GM19463 (cell line): ENCODE results near the gene MAP2K5.

Experiments
- ATAC-seq: cut with Tn5 transposase; IDR thresholded peaks from one replicate; pipeline ENCODE4 v1.9.1; 2021; ENCODE audit warnings: mild to moderate bottlenecking, moderate library complexity; ENCODE audit not compliant: unreplicated experiment

The MAP2K5 gene

DNA sequence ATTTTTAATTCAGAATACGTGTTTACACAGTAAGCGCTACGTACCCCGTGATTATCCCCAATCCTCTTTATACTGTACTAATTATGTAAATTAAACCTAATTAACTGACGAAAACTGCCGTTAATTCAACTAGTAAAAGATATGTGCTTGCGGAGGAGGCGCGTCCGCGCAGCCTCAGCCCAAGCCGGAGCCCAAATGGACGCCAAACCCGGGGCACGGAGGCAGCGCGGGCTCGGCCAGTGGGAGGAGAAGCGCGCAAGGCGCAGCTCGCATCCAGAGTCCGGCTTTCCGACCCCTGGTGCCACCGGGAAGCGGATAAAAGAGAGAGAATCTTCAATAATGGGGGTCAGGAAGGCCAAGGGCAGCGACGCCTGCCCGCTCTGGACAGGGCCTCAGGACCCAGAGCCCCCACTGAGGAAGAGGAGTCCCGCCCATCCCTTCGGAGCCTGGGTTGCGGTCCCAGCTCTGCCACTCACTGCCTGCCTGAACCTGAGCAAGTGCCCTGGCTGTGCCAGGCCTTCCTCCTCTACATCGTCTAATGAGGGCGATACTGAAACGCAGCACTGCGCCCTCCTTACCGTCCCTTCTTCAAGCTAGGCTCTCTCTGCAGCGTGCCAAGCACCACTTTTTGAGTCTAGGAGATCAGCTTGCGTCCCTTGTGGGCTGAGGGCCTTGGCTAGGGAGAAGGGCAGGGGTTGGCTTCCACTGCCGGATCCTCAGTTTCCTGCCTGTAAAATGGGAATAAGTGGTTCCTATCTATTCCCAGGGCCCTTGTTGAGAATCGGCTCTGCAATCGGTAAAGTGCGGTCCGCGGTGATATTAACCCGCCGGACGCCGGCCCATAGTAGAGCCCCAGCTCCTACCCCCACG lies 277.9 kb downstream of the MAP2K5 start:
- no peak for ATAC-seq

DNA sequence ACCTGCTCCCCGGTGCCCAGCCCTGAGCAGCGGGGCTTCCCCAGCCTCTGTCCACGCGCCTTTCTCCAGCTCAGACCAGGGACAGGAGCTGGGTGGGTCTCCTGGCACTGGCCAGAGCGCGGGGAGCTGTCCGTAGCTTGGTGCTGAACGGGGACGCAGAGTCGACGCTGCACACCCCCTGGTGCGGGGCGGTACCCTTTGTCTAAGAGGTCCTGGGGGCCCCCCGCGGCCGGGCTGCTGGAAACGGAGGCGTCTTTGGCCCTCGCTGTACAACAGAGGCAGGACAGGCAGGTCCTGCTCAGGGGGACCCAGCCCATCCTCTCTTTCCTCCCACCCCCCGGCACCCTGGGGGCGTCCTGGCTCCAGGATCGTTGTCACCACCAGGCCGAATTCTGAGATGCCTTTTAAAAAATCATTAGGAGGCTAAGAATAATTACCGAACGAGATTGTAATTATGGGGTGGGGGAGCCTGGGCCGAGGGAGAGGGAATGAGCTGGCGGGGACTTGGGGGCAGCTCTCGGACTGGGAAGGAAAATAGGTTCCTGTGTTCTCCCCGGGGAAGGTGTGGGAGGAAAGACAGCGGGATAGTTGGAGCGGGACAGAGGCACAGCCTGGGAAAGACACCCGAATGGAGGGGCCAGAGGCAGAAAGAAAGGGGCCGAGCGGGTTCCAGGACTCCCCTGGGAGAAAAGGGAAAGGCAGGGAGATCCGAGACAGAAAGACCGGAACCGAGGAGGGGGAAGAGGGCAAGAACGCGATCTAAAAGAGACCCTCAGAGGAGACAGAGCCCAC lies 278.7 kb downstream of the MAP2K5 start:
- ATAC-seq, result no peak

- ATAC-seq, result no peak
These were observed 279.4 kb downstream of the MAP2K5 start for GRCh38 chr15:67821784-67822440.

DNA sequence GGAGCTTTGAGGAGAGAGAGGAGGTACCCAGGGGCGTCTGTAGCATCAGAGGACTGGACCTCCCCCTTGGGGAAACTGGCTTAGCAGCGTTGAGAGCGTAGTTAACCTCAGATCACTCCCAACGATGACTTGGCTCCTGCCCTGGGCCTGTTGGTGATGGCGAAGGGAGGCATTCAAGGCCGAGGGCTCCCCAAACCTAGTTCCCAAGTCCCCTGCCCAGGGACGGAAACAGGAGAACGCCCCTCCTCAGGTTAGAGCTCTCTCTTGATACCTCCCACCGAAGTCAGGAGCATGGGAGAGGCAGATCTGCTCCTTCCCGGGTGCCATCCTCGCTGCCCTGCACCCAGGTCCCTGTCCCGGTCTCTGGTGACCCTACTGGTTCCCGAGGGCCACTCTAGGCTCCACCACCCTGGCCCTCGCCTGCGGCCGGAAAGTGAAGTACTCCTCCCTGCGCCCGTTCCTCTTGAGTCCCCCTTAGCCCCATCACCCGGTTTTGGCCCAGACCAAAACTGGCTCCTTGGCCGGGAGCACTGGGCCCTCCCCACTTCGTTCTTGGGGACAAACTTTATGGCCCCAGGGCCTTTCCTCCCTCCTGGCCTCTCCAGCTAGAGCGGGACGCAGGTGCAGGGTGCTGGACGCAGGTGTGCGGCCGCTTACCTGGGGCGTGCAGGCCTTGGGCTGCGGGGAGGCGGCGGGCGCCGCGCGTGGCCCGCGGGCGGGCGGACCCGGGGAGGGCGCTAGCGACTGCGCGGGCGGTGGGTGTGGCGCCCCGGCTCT lies 280.2 kb downstream of the MAP2K5 start:
- ATAC-seq, result no peak

DNA sequence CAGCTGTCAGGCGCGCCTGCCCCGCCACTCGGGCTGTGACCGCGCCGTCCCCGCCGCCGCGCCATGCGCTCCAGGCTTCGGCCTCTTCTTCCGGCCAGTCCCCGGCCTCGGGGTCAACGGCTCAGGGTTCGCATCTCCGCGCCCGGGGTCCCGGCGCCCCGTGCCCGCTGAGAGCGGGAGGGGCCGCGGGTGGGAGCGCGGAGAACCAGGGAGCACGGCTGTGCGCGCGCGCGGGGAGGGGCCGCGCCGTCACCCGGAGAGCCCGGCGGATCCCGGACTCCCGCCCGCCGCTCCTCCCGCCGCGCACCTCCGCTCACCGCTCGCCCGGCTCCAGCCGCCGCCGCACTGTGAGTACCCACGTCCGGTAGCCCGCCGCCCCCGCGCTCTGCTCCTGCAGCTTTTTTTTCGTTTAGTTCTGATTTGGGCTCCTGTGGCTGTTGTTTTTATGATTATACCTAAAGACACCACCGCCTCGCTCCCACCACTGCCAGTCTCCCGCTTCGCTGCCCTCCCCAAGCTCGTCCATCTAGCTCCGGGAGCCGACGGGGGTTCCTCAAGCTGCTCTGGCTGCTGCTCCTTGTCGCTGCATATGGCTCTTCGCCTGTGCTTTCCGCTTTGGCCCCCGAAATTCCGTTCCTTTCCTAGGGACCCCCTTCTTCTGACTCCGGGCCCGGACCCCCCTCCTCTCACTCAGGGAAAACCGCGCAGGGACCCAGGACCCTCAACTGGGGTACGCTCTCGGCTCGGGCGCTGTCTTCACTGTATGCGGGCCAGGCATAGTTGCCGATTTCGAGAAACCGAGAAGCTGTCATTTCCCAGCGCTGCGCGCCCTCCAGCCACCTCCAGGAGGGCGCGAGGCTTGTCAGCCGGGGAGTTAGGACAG lies 281.1 kb downstream of the MAP2K5 start:
- no peak for ATAC-seq

- no peak for ATAC-seq
These were observed 281.9 kb downstream of the MAP2K5 start for GRCh38 chr15:67824197-67824968.

- no peak for ATAC-seq
These were observed 282.7 kb downstream of the MAP2K5 start, which contains the start of gene SKOR1 for GRCh38 chr15:67824976-67825880. TSS of gene SKOR1 (plus strand) at chr15:67825509. CDS start at chr15:67825603, 94 bp downstream.

DNA sequence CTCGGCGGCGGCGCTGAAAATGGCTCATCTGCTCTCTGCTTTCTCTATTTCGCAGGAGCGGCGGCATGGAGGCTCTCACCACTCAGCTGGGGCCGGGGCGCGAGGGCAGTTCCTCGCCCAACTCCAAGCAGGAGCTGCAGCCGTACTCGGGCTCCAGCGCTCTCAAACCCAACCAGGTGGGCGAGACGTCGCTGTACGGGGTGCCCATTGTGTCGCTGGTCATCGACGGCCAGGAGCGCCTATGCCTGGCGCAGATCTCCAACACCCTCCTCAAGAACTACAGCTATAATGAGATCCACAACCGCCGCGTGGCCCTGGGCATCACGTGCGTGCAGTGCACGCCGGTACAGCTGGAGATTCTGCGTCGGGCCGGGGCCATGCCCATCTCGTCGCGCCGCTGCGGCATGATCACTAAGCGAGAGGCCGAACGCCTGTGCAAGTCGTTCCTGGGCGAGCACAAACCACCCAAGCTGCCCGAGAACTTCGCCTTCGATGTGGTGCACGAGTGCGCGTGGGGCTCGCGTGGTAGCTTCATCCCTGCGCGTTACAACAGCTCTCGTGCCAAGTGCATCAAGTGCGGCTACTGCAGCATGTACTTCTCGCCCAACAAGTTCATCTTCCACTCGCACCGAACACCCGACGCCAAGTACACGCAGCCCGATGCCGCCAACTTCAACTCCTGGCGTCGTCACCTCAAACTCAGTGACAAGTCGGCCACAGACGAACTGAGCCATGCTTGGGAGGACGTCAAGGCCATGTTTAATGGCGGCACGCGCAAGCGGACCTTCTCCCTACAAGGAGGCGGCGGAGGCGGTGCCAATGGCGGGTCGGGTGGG lies 283.6 kb downstream of the MAP2K5 start:
- no peak for ATAC-seq

GRCh38 chr15:67826717-67827561 lies 284.4 kb downstream of the MAP2K5 start:
- no peak for ATAC-seq

GRCh38 chr15:67827562-67828277 lies 285.2 kb downstream of the MAP2K5 start:
- ATAC-seq, result no peak

- no peak for ATAC-seq
These were observed 285.9 kb downstream of the MAP2K5 start for GRCh38 chr15:67828278-67828968.

GRCh38 chr15:67828969-67829646 lies 286.6 kb downstream of the MAP2K5 start:
- no peak for ATAC-seq

DNA sequence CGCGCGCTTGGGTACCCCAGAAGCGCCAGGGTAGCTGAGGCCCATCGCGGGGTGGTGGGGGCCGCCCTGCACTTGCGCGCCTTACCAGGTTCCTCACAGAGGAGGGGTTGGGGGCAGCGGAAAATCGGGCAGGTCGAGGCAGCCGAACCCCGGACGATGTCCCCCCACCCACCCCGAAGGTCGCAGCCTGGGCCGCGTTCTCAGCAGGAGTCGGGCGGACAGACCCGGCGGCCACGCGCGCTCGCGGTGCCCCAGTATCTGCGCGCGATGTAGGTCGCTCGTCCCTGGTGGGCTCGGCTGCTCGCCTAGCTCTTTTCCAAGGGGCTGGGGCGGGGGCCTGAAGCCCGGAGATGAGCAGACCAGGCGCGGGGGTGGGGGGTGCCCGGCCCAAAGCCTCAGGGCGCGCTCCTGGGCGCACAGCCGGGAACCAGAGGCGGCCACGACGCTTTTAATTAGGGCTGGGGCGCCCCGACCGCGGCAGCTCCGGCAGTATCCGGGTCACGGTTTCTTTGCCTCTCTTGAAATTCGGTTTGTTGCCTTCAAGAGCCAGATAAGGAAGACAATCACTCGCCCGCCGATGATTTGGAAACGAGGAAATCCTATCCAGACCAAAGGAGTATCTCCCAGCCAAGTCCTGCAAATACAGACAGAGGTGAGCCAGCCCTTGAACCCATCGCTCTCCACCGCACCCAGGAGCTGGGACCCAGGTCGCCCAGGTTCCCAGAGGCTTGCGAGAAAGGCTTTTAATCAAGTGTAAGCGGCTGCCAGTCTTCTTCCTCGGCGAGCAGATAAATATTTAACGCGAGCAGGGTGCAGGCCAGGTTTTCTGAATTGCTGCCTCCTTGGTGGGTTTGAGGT lies 287.4 kb downstream of the MAP2K5 start:
- ATAC-seq, result no peak
